Activated B cell treated with CpG ODN at 0.5 μM for 24 hours (primary cell): ENCODE results near the gene ENAM. TPM values are rescaled to one million over a fixed set of nuclear protein-coding genes. Genes with fewer than 3 reads are reported as not detected.
"Not testable (repeated sequence)": the region's sequence is repeated elsewhere in the genome, so short reads cannot be mapped to it uniquely, and the experiment has no call there.

ENCODE experiments used
- ATAC-seq: fragments of 200-7000 bp; cut with Tn5 transposase; one replicate; pipeline ENCODE4 v1.10.0; 2021; ENCODE audit warnings: low read depth, mild to moderate bottlenecking, moderate library complexity
- CTCF ChIA-PET: fragments of 350-600 bp; sonication (Branson Sonifier 250); formaldehyde crosslinking; loops from one replicate; lab custom pipeline; 2021; ENCODE audit warnings: antibody characterized with exemption; lab: Charles Lee
- POLR2A ChIA-PET: fragments of 350-600 bp; sonication (Branson Sonifier 250); formaldehyde crosslinking; loops from one replicate; lab custom pipeline; 2021; ENCODE audit warnings: antibody characterized with exemption; lab: Charles Lee
- DNase-seq: peaks from one replicate; pipeline ENCODE4 v3.0.0; 2022
- H3K27ac Mint-ChIP-seq: one replicate; pipeline ENCODE4 v1.8.0; 2020; ENCODE audit warnings: mixed read lengths
- H3K27me3 Mint-ChIP-seq: one replicate; pipeline ENCODE4 v1.8.0; 2021; ENCODE audit warnings: mixed read lengths
- H3K36me3 Mint-ChIP-seq: one replicate; pipeline ENCODE4 v1.8.0; 2021; ENCODE audit warnings: low read depth, mixed read lengths
- H3K4me1 Mint-ChIP-seq: one replicate; pipeline ENCODE4 v1.8.0; 2021; ENCODE audit warnings: mixed read lengths
- H3K4me3 Mint-ChIP-seq: one replicate; pipeline ENCODE4 v1.8.0; 2020; ENCODE audit warnings: mild to moderate bottlenecking, mixed read lengths
- H3K9me3 Mint-ChIP-seq: one replicate; pipeline ENCODE4 v1.8.0; 2020; ENCODE audit warnings: mixed read lengths
- intact Hi-C: fragments of 100-400 bp; cut with micrococcal nuclease; formaldehyde crosslinking; loops from one replicate; pipeline ENCODE4 v1.15.1; 2024
- total RNA-seq: library from RNA; stranded (reverse); gene quantifications from 2 replicates; pipeline ENCODE4 v1.2.3, GENCODE V29; 2022
- TF ChIP-seq, protein P1 (sequence below): fragments of 200-600 bp; IDR thresholded peaks from one replicate; pipeline ENCODE4 v1.8.0; 2022; ENCODE audit warnings: antibody characterized with exemption, mild to moderate bottlenecking

The ENAM gene
- total RNA-seq, 1 donor from 2014 or later: not detected

DNA sequence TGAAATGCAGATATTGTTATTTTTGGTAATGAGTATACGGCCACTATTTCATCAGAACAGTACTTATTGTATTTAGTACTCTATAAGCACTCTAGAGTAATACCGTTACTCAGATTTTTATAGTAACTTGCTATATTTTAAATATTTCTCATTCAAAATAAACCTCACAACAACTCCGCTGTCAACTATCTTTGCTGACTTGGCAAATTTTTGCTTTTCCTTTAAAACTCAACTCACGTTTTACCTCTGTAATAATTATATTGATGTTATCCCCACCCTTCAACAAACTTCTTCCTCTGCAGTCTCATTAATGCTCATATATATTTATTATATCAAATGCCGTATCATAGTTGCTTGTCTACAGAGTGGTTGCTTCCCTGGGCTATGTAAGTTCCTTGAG is 28.8 kb downstream of the ENAM start:
- H3K27ac Mint-ChIP-seq: peak overlapping the region; percentile 16
- H3K4me3 Mint-ChIP-seq: no peak overlapping the region
- H3K36me3 Mint-ChIP-seq: peaks cover 13% of the 10 kb centered on the region
- TF ChIP-seq, protein P1, sequence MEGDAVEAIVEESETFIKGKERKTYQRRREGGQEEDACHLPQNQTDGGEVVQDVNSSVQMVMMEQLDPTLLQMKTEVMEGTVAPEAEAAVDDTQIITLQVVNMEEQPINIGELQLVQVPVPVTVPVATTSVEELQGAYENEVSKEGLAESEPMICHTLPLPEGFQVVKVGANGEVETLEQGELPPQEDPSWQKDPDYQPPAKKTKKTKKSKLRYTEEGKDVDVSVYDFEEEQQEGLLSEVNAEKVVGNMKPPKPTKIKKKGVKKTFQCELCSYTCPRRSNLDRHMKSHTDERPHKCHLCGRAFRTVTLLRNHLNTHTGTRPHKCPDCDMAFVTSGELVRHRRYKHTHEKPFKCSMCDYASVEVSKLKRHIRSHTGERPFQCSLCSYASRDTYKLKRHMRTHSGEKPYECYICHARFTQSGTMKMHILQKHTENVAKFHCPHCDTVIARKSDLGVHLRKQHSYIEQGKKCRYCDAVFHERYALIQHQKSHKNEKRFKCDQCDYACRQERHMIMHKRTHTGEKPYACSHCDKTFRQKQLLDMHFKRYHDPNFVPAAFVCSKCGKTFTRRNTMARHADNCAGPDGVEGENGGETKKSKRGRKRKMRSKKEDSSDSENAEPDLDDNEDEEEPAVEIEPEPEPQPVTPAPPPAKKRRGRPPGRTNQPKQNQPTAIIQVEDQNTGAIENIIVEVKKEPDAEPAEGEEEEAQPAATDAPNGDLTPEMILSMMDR: no peak
- ChIA-PET POLR2A (no interaction called here), CTCF (interaction anchor here (1.2 kb wide), 1 partner anchor 47 kb away, joined by 3 read pairs; no protein-coding TSS in a partner anchor)
- H3K9me3 Mint-ChIP-seq: no peaks in the 10 kb centered on the region
- intact Hi-C loops: no loop called here
- H3K27me3 Mint-ChIP-seq: no peaks in the 10 kb centered on the region
- H3K4me1 Mint-ChIP-seq: peaks cover 21% of the 10 kb centered on the region
- no peak for ATAC-seq
- no peak for DNase-seq

DNA sequence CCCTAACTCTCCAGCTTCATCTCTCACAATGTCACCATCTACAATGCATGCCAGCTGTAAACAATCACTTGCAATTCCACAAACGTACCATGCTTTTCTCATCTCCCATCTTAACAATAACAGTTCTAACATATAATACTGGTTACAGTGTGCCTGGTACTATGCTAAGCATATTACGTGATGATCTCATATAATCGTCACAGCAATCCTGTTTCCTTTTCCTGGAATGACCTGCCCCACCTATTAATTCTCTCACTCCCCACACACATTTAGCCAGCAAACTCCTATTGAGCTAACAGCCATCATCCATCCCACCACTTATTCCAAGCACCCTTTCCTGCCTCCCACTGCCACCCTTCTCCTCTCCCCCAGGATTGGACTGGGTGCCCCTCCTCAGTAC is 29.9 kb downstream of the ENAM start:
- Mint-ChIP-seq H3K27me3 (no peaks in the 10 kb centered on the region), H3K36me3 (peaks cover 13% of the 10 kb centered on the region), H3K4me1 (peaks cover 21% of the 10 kb centered on the region), H3K9me3 (no peaks in the 10 kb centered on the region), H3K27ac (no peak overlapping the region), H3K4me3 (no peak overlapping the region)
- intact Hi-C loops: no loop called here
- ATAC-seq: no peak
- POLR2A ChIA-PET: interaction anchor here (1.0 kb wide), 1 partner anchor 78 kb away, joined by 3 read pairs; no protein-coding TSS in a partner anchor
- TF ChIP-seq, protein P1: no peak
- DNase-seq: no peak
- CTCF ChIA-PET: no interaction called here

DNA sequence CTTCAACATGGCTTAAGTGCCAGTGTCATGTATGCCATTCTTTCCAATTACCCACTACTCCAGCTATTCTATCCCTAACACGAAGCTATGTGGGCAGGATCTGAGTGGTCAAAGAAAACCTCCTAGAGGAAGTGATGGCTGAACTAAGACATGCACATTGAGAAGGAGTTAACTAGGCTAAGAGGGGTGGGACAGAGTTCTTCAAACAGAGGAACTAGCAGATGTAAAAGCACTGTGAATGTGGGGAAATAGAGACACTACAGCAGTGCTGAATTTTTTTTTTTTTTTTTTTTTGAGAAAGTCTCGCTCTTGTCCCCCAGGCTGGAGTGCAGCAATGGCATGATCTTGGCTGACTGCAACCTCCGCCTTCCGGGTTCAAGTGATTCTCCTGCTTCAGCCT is 31.6 kb downstream of the ENAM start:
- intact Hi-C loops: loop anchor here (2.0 kb wide), 1 partner anchor 19 kb away; no protein-coding TSS in a partner anchor
- DNase-seq (no peak), ATAC-seq (no peak)
- no peaks in the 10 kb centered on the region for H3K9me3 Mint-ChIP-seq
- peaks cover 21% of the 10 kb centered on the region for H3K4me1 Mint-ChIP-seq
- ChIA-PET POLR2A (no interaction called here), CTCF (no interaction called here)
- TF ChIP-seq, protein P1: no peak
- H3K4me3 Mint-ChIP-seq: no peak overlapping the region
- H3K36me3 Mint-ChIP-seq: peaks cover 11% of the 10 kb centered on the region
- H3K27ac Mint-ChIP-seq: peak overlapping the region; percentile 77
- H3K27me3 Mint-ChIP-seq: no peaks in the 10 kb centered on the region

DNA sequence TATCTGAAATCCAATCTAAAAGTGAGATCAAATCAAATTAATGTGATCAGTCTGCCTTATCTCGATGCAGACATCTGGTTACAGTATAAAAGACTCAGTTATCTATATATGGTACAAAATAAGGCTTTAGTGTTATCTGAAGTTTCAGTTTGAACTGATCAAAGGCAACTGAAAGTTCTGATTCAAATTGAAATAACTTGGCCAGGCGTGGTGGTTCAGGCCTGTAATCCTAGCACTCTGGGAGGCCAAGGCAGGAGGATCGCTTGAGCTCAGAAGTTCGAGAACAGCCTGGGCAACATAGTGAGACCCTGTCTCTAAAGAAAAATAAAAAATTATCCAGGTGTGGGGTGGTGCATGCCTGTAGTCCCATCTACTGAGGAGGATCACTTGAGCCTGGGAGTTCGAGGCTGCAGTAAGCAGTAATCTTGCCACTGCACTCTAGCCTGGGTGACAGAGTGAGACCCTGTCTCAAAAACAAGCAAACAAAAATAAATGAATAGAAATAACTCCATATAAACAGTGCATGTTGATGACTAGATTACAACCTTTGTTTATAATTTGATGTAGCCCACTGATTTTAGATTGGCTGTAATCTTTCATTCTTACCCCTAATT is 32.9 kb downstream of the ENAM start:
- not testable (repeated sequence) for H3K36me3 Mint-ChIP-seq, H3K9me3 Mint-ChIP-seq, H3K27me3 Mint-ChIP-seq, H3K4me3 Mint-ChIP-seq, DNase-seq
- ChIA-PET CTCF (interaction anchor here (0.8 kb wide), 1 partner anchor 9 kb away, joined by 3 read pairs; no protein-coding TSS in a partner anchor), POLR2A (interaction anchor here (0.6 kb wide), 1 partner anchor 19 kb away, joined by 5 read pairs; no protein-coding TSS in a partner anchor)
- ATAC-seq: peak; percentile 21
- intact Hi-C loops: loop anchor here (2.0 kb wide), 1 partner anchor 17 kb away; no protein-coding TSS in a partner anchor
- Mint-ChIP-seq H3K4me1 (peaks cover 30% of the 10 kb centered on the region), H3K27ac (peak overlapping the region; percentile 55)

DNA sequence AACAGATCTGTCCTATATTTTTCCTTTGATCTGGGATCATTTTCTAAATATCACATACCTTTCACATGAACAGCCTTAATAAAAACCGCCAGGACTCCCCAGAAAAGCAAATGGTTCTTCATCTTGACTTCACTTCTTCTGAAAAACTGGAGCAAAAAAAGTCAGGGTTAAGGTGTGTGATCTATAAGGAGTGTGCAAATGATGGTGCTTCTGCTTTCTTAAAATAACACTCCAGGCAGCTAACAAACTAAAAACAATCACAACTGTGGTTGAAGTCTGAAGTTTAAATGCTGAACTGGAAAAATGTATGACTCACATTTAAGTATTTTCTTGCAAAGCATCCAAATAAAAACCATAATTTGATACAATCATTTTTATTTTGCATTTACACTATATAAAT is 37.8 kb downstream of the ENAM start, which contains the start of gene JCHAIN:
TSS of gene JCHAIN (minus strand) at position 140 of the 400 bp plus-strand sequence. CDS start at position 122, 18 bp downstream.
- Mint-ChIP-seq H3K4me1 (peaks cover 53% of the 10 kb centered on the region), H3K9me3 (no peaks in the 10 kb centered on the region), H3K27me3 (no peaks in the 10 kb centered on the region), H3K27ac (peak within 1 kb of the TSS; percentile 77), H3K36me3 (peaks cover 4% of the 10 kb centered on the region), H3K4me3 (peak within 1 kb of the TSS; percentile 76)
- ATAC-seq: no peak
- TF ChIP-seq, protein P1: no peak
- CTCF ChIA-PET: interaction anchor here (0.7 to 2.0 kb wide), 2 partner anchors 14 to 69 kb away, joined by 3 to 7 read pairs; no protein-coding TSS in a partner anchor
- POLR2A ChIA-PET: interaction anchor here (0.7 to 1.4 kb wide), 5 partner anchors 16 to 327 kb away, joined by 3 to 4 read pairs (median 3); partner anchors contain the start of gene DCK
- no peak for DNase-seq
- intact Hi-C loops: no loop called here
